ENCODE results near the gene SUPT4H1.

DNA sequence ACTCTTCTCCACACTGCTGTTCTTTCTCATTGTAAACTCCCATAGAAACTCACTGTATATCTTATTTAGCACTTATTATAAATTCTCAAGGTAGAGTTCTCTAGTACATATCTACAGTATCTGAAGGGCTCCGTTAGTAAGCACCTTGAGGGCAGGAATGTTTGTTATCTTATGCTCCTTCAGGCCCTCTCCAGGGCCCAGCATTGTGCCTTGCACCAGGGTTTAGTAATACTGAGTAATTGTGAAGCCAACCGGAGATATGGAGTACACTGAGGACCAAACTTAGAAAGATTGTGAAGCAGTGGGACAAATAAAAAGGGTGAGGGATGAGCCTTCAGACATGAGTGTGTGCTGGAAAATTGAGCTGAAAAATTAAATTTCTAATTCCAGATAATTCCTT lies 38.9 kb upstream of the SUPT4H1 start:
- TF ChIP-seq EP300 (IDR thresholded peaks at IDR 0.05): no peak
- TF ChIP-seq CTCF (IDR thresholded peaks at IDR 0.05): no peak
